GM12873 (cell line): ENCODE data around the gene FHAD1.

Source experiments
- TF ChIP-seq, protein P1 (sequence below): IDR thresholded peaks from 2 replicates; pipeline ENCODE4 v1.5.1; 2012; ENCODE audit warnings: low read depth, mild to moderate bottlenecking, moderate library complexity, low read length, control low read depth; ENCODE audit not compliant: insufficient read depth; ENCODE audit errors: missing control alignments

The FHAD1 gene

DNA sequence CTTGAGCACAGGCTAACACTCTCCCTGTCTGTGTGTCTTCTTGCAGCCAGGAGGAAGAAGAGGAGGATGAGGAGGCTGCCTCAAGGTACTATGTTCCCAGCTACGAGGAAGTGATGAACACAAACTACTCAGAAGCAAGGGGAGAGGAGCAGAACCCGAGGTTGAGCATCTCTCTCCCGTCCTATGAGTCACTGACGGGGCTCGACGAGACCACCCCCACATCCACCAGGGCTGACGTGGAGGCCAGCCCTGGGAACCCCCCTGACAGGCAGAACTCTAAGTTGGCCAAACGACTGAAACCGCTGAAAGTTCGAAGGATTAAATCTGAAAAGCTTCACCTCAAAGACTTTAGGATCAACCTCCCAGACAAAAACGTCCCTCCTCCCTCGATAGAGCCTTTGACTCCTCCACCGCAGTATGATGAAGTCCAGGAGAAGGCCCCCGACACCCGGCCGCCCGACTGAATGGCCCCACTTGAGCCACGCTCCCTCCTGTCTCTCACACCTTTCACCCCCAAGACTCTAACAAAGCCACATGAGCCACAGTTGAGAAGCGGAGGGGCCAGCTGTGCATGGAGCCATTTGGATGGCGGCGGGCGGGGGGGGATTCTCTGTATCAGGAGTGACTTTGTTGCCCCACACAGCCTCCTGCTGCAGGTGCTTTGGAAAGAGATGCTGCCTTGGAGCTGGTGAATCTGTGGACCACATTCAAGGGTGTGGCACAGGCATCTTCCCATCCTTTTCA, 27.6 kb upstream of the FHAD1 start:
- TF ChIP-seq, protein P1, sequence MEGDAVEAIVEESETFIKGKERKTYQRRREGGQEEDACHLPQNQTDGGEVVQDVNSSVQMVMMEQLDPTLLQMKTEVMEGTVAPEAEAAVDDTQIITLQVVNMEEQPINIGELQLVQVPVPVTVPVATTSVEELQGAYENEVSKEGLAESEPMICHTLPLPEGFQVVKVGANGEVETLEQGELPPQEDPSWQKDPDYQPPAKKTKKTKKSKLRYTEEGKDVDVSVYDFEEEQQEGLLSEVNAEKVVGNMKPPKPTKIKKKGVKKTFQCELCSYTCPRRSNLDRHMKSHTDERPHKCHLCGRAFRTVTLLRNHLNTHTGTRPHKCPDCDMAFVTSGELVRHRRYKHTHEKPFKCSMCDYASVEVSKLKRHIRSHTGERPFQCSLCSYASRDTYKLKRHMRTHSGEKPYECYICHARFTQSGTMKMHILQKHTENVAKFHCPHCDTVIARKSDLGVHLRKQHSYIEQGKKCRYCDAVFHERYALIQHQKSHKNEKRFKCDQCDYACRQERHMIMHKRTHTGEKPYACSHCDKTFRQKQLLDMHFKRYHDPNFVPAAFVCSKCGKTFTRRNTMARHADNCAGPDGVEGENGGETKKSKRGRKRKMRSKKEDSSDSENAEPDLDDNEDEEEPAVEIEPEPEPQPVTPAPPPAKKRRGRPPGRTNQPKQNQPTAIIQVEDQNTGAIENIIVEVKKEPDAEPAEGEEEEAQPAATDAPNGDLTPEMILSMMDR: no peak

DNA sequence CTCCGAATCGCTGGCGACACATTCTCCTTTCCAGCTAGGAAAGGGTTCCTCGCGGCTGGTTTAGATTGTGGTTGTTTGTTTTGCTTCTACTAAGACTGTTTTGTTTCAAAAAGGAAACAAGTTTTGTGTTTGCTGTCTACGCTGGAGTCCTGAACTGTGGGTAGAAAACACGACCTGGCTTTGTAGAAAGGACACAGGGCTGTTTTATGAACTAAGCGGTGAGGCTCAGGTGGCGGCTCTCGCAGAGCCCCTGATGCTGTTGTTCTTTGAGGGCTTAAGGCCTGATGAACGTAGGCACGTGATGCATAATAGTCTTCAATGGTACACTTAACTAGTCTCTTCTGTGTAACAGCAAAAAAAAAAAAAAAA, 27.0 kb upstream of the FHAD1 start:
- TF ChIP-seq, protein P1: no peak

DNA sequence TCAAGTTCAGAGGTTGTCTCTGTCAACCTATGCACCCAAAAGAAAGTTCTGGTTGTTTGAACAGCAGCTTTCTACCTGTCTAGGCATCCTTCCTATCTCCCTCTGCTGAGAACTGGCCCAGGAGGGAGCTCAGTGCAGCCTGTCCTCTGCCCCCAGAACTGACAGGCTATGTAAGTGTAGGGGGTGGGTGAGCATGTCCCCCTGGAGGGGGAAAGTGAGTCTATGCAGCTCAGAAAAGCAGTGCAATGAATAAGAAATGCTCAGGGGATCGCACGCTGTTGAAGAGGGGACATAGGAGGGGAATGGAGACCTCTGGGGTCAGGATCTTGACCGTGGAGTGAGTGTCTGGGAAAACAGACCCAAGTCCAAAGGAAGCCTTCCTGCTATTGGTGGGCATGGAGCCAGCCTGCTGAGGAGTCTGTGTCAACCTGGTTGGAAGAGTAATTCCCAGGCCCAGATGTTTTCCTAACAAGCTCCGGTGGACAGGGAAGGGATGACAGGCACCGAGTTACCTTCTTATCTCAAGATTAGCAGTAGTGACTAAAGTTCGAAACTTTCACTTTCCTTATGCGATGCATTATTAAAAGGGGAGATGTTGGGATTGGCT, 26.1 kb upstream of the FHAD1 start:
- TF ChIP-seq, protein P1: no peak

DNA sequence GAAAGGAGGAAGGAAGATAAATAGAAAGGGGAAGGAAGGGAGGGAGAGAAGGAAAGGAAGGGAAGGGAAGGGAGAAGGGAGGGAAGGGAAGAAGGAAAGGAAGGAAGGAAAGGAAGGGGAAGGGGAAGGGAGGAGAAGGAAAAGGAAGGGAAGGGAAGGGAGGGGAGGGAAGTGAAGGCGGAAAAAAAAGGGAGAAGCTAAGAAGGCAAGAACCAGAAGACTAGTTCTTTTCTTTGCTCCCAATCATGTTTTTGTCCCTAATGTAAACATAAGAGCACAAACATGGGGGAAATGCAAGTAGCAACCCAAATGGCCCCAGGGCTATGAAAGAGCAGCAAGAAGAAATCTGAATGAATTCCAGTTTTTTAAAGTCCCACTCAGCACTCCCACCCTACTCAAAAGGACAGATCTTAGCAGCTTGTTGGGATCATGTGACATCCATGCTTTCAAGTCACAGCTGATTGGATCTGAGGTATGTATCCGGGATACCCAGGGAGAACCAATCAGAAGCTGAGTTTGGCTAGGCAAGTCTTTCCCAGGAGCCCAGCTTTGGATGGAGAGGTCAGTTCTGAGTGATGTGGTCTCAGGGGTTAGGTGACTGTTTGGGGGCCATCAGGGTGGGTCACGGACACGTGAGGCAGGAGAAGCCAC, 24.2 kb upstream of the FHAD1 start:
- TF ChIP-seq, protein P1: no peak

DNA sequence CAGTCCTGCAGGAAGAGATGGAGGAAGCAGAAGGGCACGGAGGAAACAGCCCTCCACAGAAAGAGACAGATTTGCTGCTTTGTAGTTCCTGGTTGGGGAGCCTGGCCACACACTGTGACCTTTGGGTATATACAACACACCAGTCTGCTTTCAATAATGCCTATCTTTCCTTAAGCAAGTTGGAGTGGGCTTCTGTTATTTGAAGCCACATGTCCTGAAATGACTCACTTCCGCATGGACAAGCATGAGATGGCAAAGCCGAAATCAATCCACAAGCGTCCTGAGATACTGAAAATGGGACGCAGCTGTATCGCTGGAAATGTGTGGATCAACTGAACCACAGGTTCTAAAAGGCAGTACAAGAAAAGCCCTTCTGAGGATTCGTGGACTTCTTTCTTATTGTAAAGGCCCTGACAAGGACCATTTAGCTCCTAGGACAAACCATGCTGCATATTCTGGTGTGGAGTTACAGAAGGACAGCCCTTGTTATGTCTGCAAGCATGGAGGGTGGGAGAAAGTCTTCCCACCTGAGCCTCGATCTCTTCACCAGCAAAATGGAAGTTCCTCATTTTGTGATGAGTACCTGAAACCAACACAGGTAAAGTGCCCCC, 22.7 kb upstream of the FHAD1 start:
- TF ChIP-seq, protein P1: no peak

DNA sequence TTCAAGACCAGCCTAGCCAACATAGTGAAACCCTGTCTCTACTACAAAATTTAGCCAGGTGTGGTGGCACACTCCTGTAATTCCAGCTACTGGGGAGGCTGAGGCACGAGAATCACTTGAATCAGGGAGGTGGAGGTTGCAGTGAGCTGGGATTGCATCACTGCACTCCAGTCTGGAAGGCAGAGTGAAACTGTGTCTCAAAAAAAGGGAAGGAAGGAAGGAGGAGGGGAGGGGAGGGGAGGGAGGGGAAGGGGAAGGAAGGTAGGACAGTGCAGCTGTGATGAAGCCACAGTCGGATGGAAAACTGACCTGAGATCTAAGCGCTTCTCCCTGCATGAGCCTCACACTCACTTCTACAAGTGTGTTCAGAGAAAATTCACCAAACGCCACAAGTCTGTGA, 22.0 kb upstream of the FHAD1 start:
- TF ChIP-seq, protein P1: no peak

DNA sequence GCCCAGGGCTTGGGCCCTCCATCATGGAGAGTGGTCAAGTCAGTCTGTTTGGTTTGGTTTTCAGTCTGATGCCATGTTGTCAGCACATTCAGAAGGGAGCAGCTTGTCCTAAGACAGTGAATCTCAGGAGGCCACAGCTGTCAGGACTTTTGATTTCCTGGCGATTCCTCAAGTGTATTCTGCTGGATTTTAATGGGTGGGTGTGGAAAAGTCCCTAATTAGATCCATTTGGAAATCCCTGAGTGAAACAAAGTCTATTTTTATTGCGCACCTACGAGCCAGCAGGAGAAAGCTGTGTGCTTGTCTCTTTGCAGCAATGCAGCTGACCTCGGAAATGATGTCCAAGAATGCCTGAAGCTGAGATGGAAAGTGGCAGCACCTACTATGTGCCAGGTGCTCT, 21.6 kb upstream of the FHAD1 start:
- TF ChIP-seq, protein P1: no peak
